Naive thymus-derived CD4-positive, alpha-beta T cell (primary cell): ENCODE measurements around the gene MORN1. TPM values are rescaled to one million over a fixed set of nuclear protein-coding genes. Genes with fewer than 3 reads are reported as not detected.

ENCODE experiments used
- ATAC-seq: fragments of 150-1000 bp; cut with Tn5 transposase; 2 replicates; pipeline ENCODE4 v1.10.0; 2021; ENCODE audit warnings: mild to moderate bottlenecking, moderate library complexity
- CTCF ChIA-PET: fragments of 350-600 bp; sonication (Branson Sonifier 250); formaldehyde crosslinking; loops from one replicate; lab custom pipeline; 2021; ENCODE audit warnings: antibody characterized with exemption; lab: Charles Lee
- POLR2A ChIA-PET: fragments of 350-600 bp; sonication (Branson Sonifier 250); formaldehyde crosslinking; loops from one replicate; lab custom pipeline; 2021; ENCODE audit warnings: antibody characterized with exemption, inconsistent platforms; lab: Charles Lee
- DNase-seq, 9 donors: peaks; one replicate each; pipeline versions ENCODE4 v3.0.0 to v3.0.0-alpha.2; 2020 to 2022; ENCODE audit warnings: mixed read lengths in 1 of 9
- H3K27ac ChIP-seq: one replicate; pipeline ENCODE4 v1.7.0; 2013; ENCODE audit warnings: mild to moderate bottlenecking, low read depth, low read length, moderate library complexity
- H3K27me3 ChIP-seq, 2 donors: one replicate each; pipeline ENCODE4 v1.7.0; 2013; ENCODE audit warnings: low read length in 2 of 2, mild to moderate bottlenecking in 2 of 2, moderate library complexity in 2 of 2; ENCODE audit not compliant: control insufficient read depth in 2 of 2, insufficient read depth in 2 of 2
- H3K36me3 ChIP-seq, 3 experiments: 1 replicate in 2 of 3; 2 replicates in 1 of 3; pipeline ENCODE4 v1.7.0; 2013; ENCODE audit warnings: low read length in 3 of 3, mild to moderate bottlenecking in 3 of 3, moderate library complexity in 1 of 3; ENCODE audit not compliant: insufficient read depth in 3 of 3, control insufficient read depth in 2 of 3
- H3K4me1 ChIP-seq, 2 donors: one replicate each; pipeline ENCODE4 v1.7.0; 2013; ENCODE audit warnings: low read length in 2 of 2, mild to moderate bottlenecking in 2 of 2, moderate library complexity in 1 of 2; ENCODE audit not compliant: control insufficient read depth in 2 of 2, insufficient read depth in 2 of 2
- H3K4me3 ChIP-seq: 2 replicates; pipeline ENCODE4 v1.7.0; 2013; ENCODE audit warnings: mild to moderate bottlenecking, low read length
- H3K9me3 ChIP-seq, 3 experiments: 1 replicate in 2 of 3; 2 replicates in 1 of 3; pipeline ENCODE4 v1.7.0; 2013; ENCODE audit warnings: low read length in 3 of 3; ENCODE audit not compliant: control insufficient read depth in 2 of 3
- H3K27ac Mint-ChIP-seq, 9 donors: one replicate each; pipeline ENCODE4 v1.8.0; 2020 to 2022; ENCODE audit warnings: mixed read lengths in 9 of 9, mild to moderate bottlenecking in 8 of 9, moderate library complexity in 5 of 9, inconsistent platforms in 2 of 9
- H3K27me3 Mint-ChIP-seq, 5 donors: one replicate each; pipeline ENCODE4 v1.8.0; 2021 to 2022; ENCODE audit warnings: mixed read lengths in 5 of 5, mild to moderate bottlenecking in 1 of 5
- H3K36me3 Mint-ChIP-seq, 5 donors: one replicate each; pipeline ENCODE4 v1.8.0; 2020 to 2022; ENCODE audit warnings: mixed read lengths in 5 of 5, mild to moderate bottlenecking in 3 of 5, inconsistent platforms in 1 of 5
- H3K4me1 Mint-ChIP-seq, 7 donors: one replicate each; pipeline ENCODE4 v1.8.0; 2020 to 2022; ENCODE audit warnings: mixed read lengths in 7 of 7, mild to moderate bottlenecking in 3 of 7, inconsistent platforms in 1 of 7
- H3K4me3 Mint-ChIP-seq, 10 donors: one replicate each; pipeline ENCODE4 v1.8.0; 2020 to 2022; ENCODE audit warnings: mild to moderate bottlenecking in 10 of 10, mixed read lengths in 10 of 10, moderate library complexity in 6 of 10, inconsistent platforms in 2 of 10
- H3K9me3 Mint-ChIP-seq, 11 donors: one replicate each; pipeline ENCODE4 v1.8.0; 2020 to 2022; ENCODE audit warnings: mixed read lengths in 11 of 11, mild to moderate bottlenecking in 4 of 11, inconsistent platforms in 1 of 11, moderate library complexity in 1 of 11
- intact Hi-C, 2 donors: fragments of 100-400 bp; cut with micrococcal nuclease; formaldehyde crosslinking; loops; one replicate each; pipeline ENCODE4 v1.15.1; 2023
- polyA plus RNA-seq, 2 donors: library from polyadenylated mRNA; unstranded; fragments of 300-500 nt; fragmentation: Illumina TruSeq; gene quantifications; one replicate each; pipeline ENCODE4 v1.2.3, GENCODE V29; 2021
- total RNA-seq, 6 experiments: library from RNA in 5 of 6; stranded (reverse) in 5 of 6; gene quantifications; 1 replicate in 5 of 6; 2 replicates in 1 of 6; pipeline ENCODE4 v1.2.3 and lab custom pipeline; 2021 to 2026

The MORN1 gene
- total and polyA plus RNA-seq, 7 experiments from 2014 or later = 5.0 to 16.4 (median 9.2) TPM

GRCh38 chr1:2414297-2414958 is 23.1 kb upstream of the MORN1 start:
- H3K4me3 ChIP-seq = peak overlapping the region; percentile 71
- peak; percentile 39 for ATAC-seq
- POLR2A ChIA-PET = interaction anchor here (0.6 to 5.0 kb wide), 7 partner anchors 15 to 215 kb away, joined by 3 to 68 read pairs (median 7); partner anchors contain the start of gene PANK4
- H3K4me3 Mint-ChIP-seq = peak overlapping the region; percentile 80 to 90 (median 85)
- intact Hi-C loops = loop anchor here (1.0 to 10.0 kb wide), 5 partner anchors 134 to 620 kb away; partner anchors contain the start of gene PRXL2B (in 1 of the 2)
- no peaks in the 10 kb centered on the region for H3K27me3 ChIP-seq
- no peaks in the 10 kb centered on the region for H3K9me3 Mint-ChIP-seq
- CTCF ChIA-PET = interaction anchor here (0.8 to 2.8 kb wide), 7 partner anchors 10 to 159 kb away, joined by 3 to 32 read pairs (median 3); no protein-coding TSS in a partner anchor
- no peaks in the 10 kb centered on the region for H3K9me3 ChIP-seq
- no peaks in the 10 kb centered on the region for H3K36me3 ChIP-seq
- H3K27me3 Mint-ChIP-seq = no peaks in the 10 kb centered on the region
- H3K36me3 Mint-ChIP-seq = peaks cover 0 to 2% (median 0%) of the 10 kb centered on the region in 5 donors
- H3K4me1 ChIP-seq = peaks cover 37 to 45% of the 10 kb centered on the region in 2 donors
- peak overlapping the region; percentile 95 for H3K27ac ChIP-seq
- H3K4me1 Mint-ChIP-seq = peaks cover 29 to 45% (median 36%) of the 10 kb centered on the region in 7 donors
- DNase-seq = peak; percentile 66 to 81 (median 78)
- peak overlapping the region; percentile 80 to 96 (median 93) for H3K27ac Mint-ChIP-seq

DNA sequence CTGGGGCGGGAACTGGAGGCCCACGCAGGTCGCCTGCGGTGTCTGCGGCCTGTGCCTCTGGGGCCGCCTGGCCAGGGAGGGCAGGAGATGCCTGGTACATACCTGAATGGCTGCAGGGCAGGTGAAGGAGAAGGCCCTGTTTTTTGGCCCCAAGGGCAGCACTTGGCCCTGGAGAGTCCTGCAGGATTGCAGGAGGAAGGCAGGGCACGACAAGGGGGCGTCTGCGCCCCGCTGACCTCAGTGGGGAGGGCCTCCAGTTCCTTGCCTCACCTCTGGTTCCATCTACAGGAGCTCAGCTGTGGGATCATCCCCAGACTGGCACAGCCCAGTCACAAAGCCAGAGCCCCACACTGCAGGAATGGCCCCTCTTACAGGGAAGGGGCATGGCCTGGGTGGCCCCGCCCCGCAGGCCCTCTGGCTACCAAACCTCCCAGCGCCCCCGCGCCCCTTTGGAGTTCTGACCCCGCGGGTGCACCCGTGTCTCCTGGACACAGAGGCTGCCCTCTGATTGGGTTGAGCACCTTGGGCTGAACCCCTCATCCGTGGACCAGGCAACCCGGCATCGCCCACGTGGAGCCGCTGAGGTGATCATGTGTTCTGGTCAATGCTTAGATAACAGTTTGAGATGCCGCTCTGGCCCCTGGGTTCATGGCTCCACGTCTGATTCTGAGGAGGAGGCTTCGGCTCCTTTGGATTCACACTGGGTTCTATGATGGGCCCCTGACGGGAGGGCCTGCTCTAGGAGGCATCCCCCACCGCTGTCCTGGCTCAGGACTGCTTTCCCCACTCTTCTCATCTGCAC is 22.3 kb upstream of the MORN1 start:
- H3K27ac Mint-ChIP-seq = peak overlapping the region; percentile 80 to 96 (median 93)
- H3K36me3 ChIP-seq = peaks cover 0 to 7% (median 0%) of the 10 kb centered on the region in 3 experiments
- peaks cover 29 to 45% (median 35%) of the 10 kb centered on the region in 7 donors for H3K4me1 Mint-ChIP-seq
- no peaks in the 10 kb centered on the region for H3K27me3 Mint-ChIP-seq
- H3K4me3 ChIP-seq = peak overlapping the region; percentile 71
- ChIA-PET POLR2A (interaction anchor here (0.7 to 5.0 kb wide), 11 partner anchors 22 to 215 kb away, joined by 3 to 68 read pairs (median 6); partner anchors contain the start of genes MORN1, PANK4 and RER1), CTCF (interaction anchor here (0.5 to 2.8 kb wide), 9 partner anchors 110 to 508 kb away, joined by 3 to 32 read pairs (median 3); partner anchors contain the start of gene TNFRSF14)
- no peaks in the 10 kb centered on the region for H3K27me3 ChIP-seq
- ATAC-seq (no peak), DNase-seq (peak in 6 of 9 donors; percentile 7 to 37 (median 24))
- peak overlapping the region; percentile 95 for H3K27ac ChIP-seq
- H3K9me3 Mint-ChIP-seq = no peaks in the 10 kb centered on the region
- peak overlapping the region; percentile 80 to 90 (median 85) for H3K4me3 Mint-ChIP-seq
- H3K36me3 Mint-ChIP-seq = peaks cover 0 to 2% (median 0%) of the 10 kb centered on the region in 5 donors
- peaks cover 37 to 45% of the 10 kb centered on the region in 2 donors for H3K4me1 ChIP-seq
- intact Hi-C loops = loop anchor here (1.0 to 10.0 kb wide), 5 partner anchors 135 to 621 kb away; partner anchors contain the start of gene PRXL2B (in 1 of the 2)
- H3K9me3 ChIP-seq = no peaks in the 10 kb centered on the region

DNA sequence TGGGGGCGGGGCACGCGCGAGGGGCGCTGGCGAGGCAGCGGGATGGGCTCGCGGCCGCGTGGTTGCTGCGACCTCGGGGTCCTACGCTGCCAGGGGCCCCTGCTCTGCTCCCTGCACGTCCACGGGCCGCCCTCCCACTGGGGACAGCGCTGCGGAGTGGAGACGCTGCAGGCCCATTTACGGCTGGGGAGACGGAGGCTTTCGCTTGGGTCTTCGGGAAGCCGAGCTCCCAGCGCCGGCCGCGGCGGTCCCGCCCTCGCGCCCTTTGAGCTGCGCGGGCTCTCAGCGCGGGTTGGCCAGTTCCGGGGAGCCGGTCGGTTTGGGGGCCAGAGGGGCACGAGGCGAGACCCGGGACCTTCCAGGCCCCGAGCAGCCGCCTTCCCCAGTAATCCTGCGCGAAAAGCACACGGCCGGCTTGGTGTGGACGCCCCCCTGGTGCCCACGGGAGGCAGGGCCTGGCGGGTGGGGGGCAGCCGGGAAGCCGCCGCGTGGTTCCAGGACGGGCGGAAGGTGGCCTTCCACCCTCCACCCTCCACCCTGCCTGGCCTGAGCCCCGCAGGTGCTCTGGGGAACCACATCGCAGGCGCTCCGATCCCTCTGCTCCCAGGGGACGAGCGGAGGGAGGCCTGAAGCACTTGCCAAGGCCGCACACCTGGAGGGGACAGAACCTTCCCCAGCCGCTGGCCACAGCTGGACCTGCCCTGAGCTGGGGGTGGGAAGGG is 21.6 kb upstream of the MORN1 start:
- ChIA-PET CTCF (interaction anchor here (0.5 to 1.8 kb wide), 6 partner anchors 135 to 509 kb away, joined by 3 to 11 read pairs (median 3); partner anchors contain the start of gene TNFRSF14), POLR2A (interaction anchor here (1.0 to 4.1 kb wide), 8 partner anchors 21 to 214 kb away, joined by 3 to 32 read pairs (median 6); partner anchors contain the start of genes MORN1, PANK4 and RER1)
- Histone ChIP-seq H3K27ac (peak overlapping the region; percentile 95), H3K9me3 (no peaks in the 10 kb centered on the region), H3K36me3 (peaks cover 0 to 15% (median 0%) of the 10 kb centered on the region in 3 experiments), H3K27me3 (no peaks in the 10 kb centered on the region), H3K4me3 (peak overlapping the region; percentile 71), H3K4me1 (peaks cover 37 to 45% of the 10 kb centered on the region in 2 donors)
- DNase-seq (peak in 1 of 9 donors; percentile 19), ATAC-seq (no peak)
- H3K4me3 Mint-ChIP-seq = peak overlapping the region in 8 of 10 donors; percentile 20 to 90 (median 85)
- H3K27me3 Mint-ChIP-seq = no peaks in the 10 kb centered on the region
- peaks cover 0 to 2% (median 0%) of the 10 kb centered on the region in 5 donors for H3K36me3 Mint-ChIP-seq
- H3K27ac Mint-ChIP-seq = peak overlapping the region in 3 of 9 donors; percentile 46 to 94 (median 90)
- peaks cover 27 to 45% (median 35%) of the 10 kb centered on the region in 7 donors for H3K4me1 Mint-ChIP-seq
- H3K9me3 Mint-ChIP-seq = no peaks in the 10 kb centered on the region
- intact Hi-C loops = loop anchor here (1.0 to 10.0 kb wide), 8 partner anchors 22 to 622 kb away; partner anchors contain the start of genes MORN1 (in 2 of the 2), PANK4 (in 2 of the 2) and RER1 (in 2 of the 2)

DNA sequence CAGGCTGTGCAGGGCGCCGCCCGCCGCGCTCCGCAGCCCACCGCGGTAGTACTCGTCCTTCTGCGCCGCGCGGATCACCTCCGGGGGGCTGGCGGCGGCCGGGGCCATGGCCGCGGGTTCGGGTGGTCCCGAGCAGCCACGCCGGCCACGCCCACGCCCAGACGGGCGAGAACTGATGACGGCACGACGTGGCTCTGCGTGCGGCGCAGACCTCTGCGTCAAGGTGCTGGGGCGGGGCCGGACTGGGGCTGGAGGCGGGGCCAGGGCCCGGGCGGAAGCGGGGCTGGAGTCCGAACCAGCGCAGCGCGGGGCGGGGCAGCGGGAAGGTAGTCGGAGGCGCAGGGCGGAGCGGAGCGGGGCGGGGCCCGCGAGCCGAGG is 21.0 kb upstream of the MORN1 start, which contains the start of gene PEX10:
TSS of gene PEX10 (minus strand) at position 170 of the 378 bp plus-strand sequence. CDS start at position 108, 62 bp downstream.
- peak; percentile 95 to 100 (median 98) for DNase-seq
- CTCF ChIA-PET = interaction anchor here (1.0 to 1.8 kb wide), 4 partner anchors 135 to 374 kb away, joined by 3 to 11 read pairs (median 4); partner anchors contain the start of gene TNFRSF14
- Mint-ChIP-seq H3K4me3 (peak within 1 kb of the TSS; percentile 83 to 91 (median 86)), H3K27ac (peak within 1 kb of the TSS; percentile 31 to 94 (median 87)), H3K36me3 (peaks cover 0 to 5% (median 0%) of the 10 kb centered on the region in 5 donors), H3K27me3 (no peaks in the 10 kb centered on the region), H3K9me3 (no peaks in the 10 kb centered on the region), H3K4me1 (peaks cover 27 to 45% (median 35%) of the 10 kb centered on the region in 7 donors)
- H3K27me3 ChIP-seq = no peaks in the 10 kb centered on the region
- ATAC-seq = peak; percentile 97
- H3K4me3 ChIP-seq = peak within 1 kb of the TSS; percentile 71
- no peaks in the 10 kb centered on the region for H3K9me3 ChIP-seq
- intact Hi-C loops = loop anchor here (1.0 to 10.0 kb wide), 8 partner anchors 21 to 622 kb away; partner anchors contain the start of genes MORN1 (in 2 of the 2), PANK4 (in 2 of the 2) and RER1 (in 2 of the 2)
- POLR2A ChIA-PET = interaction anchor here (1.0 to 4.1 kb wide), 7 partner anchors 21 to 213 kb away, joined by 3 to 32 read pairs (median 6); partner anchors contain the start of genes MORN1 and RER1
- peaks cover 35 to 45% of the 10 kb centered on the region in 2 donors for H3K4me1 ChIP-seq
- H3K36me3 ChIP-seq = peaks cover 0 to 20% (median 3%) of the 10 kb centered on the region in 3 experiments
- H3K27ac ChIP-seq = peak within 1 kb of the TSS; percentile 95

- DNase-seq (no peak), ATAC-seq (peak; percentile 19)
- H3K4me1 Mint-ChIP-seq = peaks cover 22 to 40% (median 31%) of the 10 kb centered on the region in 7 donors
- CTCF ChIA-PET = interaction anchor here (0.7 kb wide), 1 partner anchor 136 kb away, joined by 3 read pairs; no protein-coding TSS in a partner anchor
- H3K4me3 Mint-ChIP-seq = peak overlapping the region; percentile 77 to 91 (median 84)
- peaks cover 0 to 25% (median 6%) of the 10 kb centered on the region in 3 experiments for H3K36me3 ChIP-seq
- POLR2A ChIA-PET = interaction anchor here (0.6 to 4.1 kb wide), 2 partner anchors 20 to 183 kb away, joined by 3 to 20 read pairs; partner anchors contain the start of genes MORN1 and RER1
- intact Hi-C loops = loop anchor here (1.0 to 10.0 kb wide), 8 partner anchors 21 to 623 kb away; partner anchors contain the start of genes MORN1 (in 2 of the 2), PANK4 (in 2 of the 2) and RER1 (in 2 of the 2)
- H3K27ac Mint-ChIP-seq = peak overlapping the region; percentile 31 to 91 (median 87)
- peak overlapping the region; percentile 71 for H3K4me3 ChIP-seq
- H3K27me3 Mint-ChIP-seq = no peaks in the 10 kb centered on the region
- no peaks in the 10 kb centered on the region for H3K9me3 ChIP-seq
- H3K27ac ChIP-seq = peak overlapping the region; percentile 95
- no peaks in the 10 kb centered on the region for H3K27me3 ChIP-seq
- H3K9me3 Mint-ChIP-seq = no peaks in the 10 kb centered on the region
- peaks cover 32 to 40% of the 10 kb centered on the region in 2 donors for H3K4me1 ChIP-seq
- peaks cover 0 to 5% (median 0%) of the 10 kb centered on the region in 5 donors for H3K36me3 Mint-ChIP-seq
These were observed 20.5 kb upstream of the MORN1 start for GRCh38 chr1:2411801-2412394.
